ENCODE results near the gene UVRAG. TPM values are rescaled to one million over a fixed set of nuclear protein-coding genes. Genes with fewer than 3 reads are reported as not detected.

UVRAG gene
- polyA plus RNA-seq, 1 experiment = 8.2 TPM

DNA sequence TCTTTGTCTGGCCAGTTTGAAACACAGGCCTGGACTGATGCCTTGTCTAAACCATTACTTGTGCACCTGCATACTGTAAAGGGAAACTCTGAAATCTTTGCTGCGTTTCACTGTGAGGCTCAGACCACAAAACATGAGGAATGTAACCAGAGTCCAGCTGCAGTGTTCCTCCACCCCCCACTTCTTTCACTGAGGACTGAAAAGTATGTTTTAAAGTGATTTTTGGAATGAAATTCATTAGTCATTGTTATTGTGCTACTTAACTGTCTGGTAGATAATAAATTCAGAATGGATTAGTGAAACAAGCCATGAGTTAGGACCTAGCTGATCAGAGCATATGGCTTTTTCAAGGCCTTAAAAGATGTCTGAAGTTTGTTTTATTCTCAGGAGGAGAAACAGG lies 210.1 kb downstream of the UVRAG start:
- Histone ChIP-seq H3K27me3 (ENCODE audit: control insufficient read depth, insufficient read depth, low read length) (no peaks in the 10 kb centered on the region), H3K36me3 (ENCODE audit: control insufficient read depth, insufficient read depth, low read length) (peaks cover 3% of the 10 kb centered on the region; the same call in 1 of the 2 replicates), H3K4me3 (ENCODE audit: low read depth, low read length) (no peak overlapping the region)
- DNase-seq (ENCODE audit: low read depth) = peak; percentile 83
- TF ChIP-seq, protein P1, sequence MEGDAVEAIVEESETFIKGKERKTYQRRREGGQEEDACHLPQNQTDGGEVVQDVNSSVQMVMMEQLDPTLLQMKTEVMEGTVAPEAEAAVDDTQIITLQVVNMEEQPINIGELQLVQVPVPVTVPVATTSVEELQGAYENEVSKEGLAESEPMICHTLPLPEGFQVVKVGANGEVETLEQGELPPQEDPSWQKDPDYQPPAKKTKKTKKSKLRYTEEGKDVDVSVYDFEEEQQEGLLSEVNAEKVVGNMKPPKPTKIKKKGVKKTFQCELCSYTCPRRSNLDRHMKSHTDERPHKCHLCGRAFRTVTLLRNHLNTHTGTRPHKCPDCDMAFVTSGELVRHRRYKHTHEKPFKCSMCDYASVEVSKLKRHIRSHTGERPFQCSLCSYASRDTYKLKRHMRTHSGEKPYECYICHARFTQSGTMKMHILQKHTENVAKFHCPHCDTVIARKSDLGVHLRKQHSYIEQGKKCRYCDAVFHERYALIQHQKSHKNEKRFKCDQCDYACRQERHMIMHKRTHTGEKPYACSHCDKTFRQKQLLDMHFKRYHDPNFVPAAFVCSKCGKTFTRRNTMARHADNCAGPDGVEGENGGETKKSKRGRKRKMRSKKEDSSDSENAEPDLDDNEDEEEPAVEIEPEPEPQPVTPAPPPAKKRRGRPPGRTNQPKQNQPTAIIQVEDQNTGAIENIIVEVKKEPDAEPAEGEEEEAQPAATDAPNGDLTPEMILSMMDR (IDR thresholded peaks at IDR 0.05; ENCODE audit: insufficient read depth, low read depth, low read length) = no peak
- CTCF ChIA-PET = interaction anchor here (0.7 kb wide), 1 partner anchor 644 kb away, joined by 3 read pairs; no protein-coding TSS in a partner anchor
- POLR2A ChIA-PET = no interaction called here

GRCh38 chr11:76025817-76026216 lies 210.8 kb downstream of the UVRAG start:
- no peaks in the 10 kb centered on the region for H3K27me3 ChIP-seq (ENCODE audit: control insufficient read depth, insufficient read depth, low read length)
- TF ChIP-seq, protein P1 (IDR thresholded peaks at IDR 0.05; ENCODE audit: insufficient read depth, low read depth, low read length) = no peak
- H3K4me3 ChIP-seq (ENCODE audit: low read depth, low read length) = no peak overlapping the region
- POLR2A ChIA-PET = no interaction called here
- CTCF ChIA-PET = interaction anchor here (0.7 kb wide), 1 partner anchor 645 kb away, joined by 3 read pairs; no protein-coding TSS in a partner anchor
- DNase-seq (ENCODE audit: low read depth) = no peak
- H3K36me3 ChIP-seq (ENCODE audit: control insufficient read depth, insufficient read depth, low read length) = 0 out of 2 replicates have a peak, but pooled peaks cover 1% of the 10 kb centered on the region

- 0 out of 2 replicates have a peak, but pooled peaks cover 1% of the 10 kb centered on the region for H3K36me3 ChIP-seq (ENCODE audit: control insufficient read depth, insufficient read depth, low read length)
- CTCF ChIA-PET = no interaction called here
- no peak for DNase-seq (ENCODE audit: low read depth)
- POLR2A ChIA-PET = no interaction called here
- no peak overlapping the region for H3K4me3 ChIP-seq (ENCODE audit: low read depth, low read length)
- H3K27me3 ChIP-seq (ENCODE audit: control insufficient read depth, insufficient read depth, low read length) = no peaks in the 10 kb centered on the region
- TF ChIP-seq, protein P1 (IDR thresholded peaks at IDR 0.05; ENCODE audit: insufficient read depth, low read depth, low read length) = no peak
Observed at GRCh38 chr11:76026281-76026680, 211.3 kb downstream of the UVRAG start.

DNA sequence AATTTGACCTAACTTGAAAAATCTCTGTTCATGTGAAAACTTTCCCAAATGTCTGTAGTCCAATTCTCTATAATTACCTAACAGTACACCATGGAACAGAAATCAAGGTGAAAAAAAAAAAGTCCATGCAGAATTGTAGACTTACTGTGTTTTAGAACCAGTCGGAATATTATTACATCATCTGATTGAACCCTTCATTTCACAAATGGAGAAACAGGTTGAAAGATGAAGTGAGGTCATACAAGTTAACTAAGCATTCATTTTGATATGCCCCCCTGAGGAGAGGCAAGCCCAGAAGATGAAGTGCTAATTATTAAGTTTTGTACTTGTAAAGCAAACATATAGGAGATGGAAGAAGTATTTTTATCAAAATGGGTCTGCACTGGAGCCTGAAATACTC lies 211.9 kb downstream of the UVRAG start:
- POLR2A ChIA-PET = no interaction called here
- Histone ChIP-seq H3K4me3 (ENCODE audit: low read depth, low read length) (no peak overlapping the region), H3K27me3 (ENCODE audit: control insufficient read depth, insufficient read depth, low read length) (no peaks in the 10 kb centered on the region), H3K36me3 (ENCODE audit: control insufficient read depth, insufficient read depth, low read length) (0 out of 2 replicates have a peak, but pooled peaks cover 1% of the 10 kb centered on the region)
- TF ChIP-seq, protein P1 (IDR thresholded peaks at IDR 0.05; ENCODE audit: insufficient read depth, low read depth, low read length) = no peak
- no peak for DNase-seq (ENCODE audit: low read depth)
- CTCF ChIA-PET = no interaction called here

GRCh38 chr11:76030286-76030685 lies 215.3 kb downstream of the UVRAG start:
- DNase-seq (ENCODE audit: low read depth) = no peak
- no peak overlapping the region for H3K4me3 ChIP-seq (ENCODE audit: low read depth, low read length)
- no peaks in the 10 kb centered on the region for H3K36me3 ChIP-seq (ENCODE audit: control insufficient read depth, insufficient read depth, low read length)
- ChIA-PET POLR2A (no interaction called here), CTCF (no interaction called here)
- no peaks in the 10 kb centered on the region for H3K27me3 ChIP-seq (ENCODE audit: control insufficient read depth, insufficient read depth, low read length)
- TF ChIP-seq, protein P1 (IDR thresholded peaks at IDR 0.05; ENCODE audit: insufficient read depth, low read depth, low read length) = no peak

All from BJ (cell line).